Dermis microvascular lymphatic vessel endothelial cell (primary cell): Measurements from ENCODE around the gene MC3R. TPM values are rescaled to one million over a fixed set of nuclear protein-coding genes. Genes with fewer than 3 reads are reported as not detected.
A peak's percentile ranks its signal among the peaks of the same experiment; 100 is the strongest.
"Not testable (repeated sequence)": the region's sequence is repeated elsewhere in the genome, so short reads cannot be mapped to it uniquely, and the experiment has no call there.

Experiments
- DNase-seq, 2 donors: peaks; one replicate each; pipeline versions ENCODE4 v3.0.0 to v3.0.0-alpha.2; 2010; ENCODE audit warnings: low read depth in 2 of 2
- total RNA-seq: library from RNA; depleted of rRNA; stranded (reverse); fragments of >200 nt; gene quantifications from 2 replicates; pipeline ENCODE4 v1.2.1, GENCODE V29; 2014

The MC3R gene
- total RNA-seq = not detected in 2 replicates

DNA sequence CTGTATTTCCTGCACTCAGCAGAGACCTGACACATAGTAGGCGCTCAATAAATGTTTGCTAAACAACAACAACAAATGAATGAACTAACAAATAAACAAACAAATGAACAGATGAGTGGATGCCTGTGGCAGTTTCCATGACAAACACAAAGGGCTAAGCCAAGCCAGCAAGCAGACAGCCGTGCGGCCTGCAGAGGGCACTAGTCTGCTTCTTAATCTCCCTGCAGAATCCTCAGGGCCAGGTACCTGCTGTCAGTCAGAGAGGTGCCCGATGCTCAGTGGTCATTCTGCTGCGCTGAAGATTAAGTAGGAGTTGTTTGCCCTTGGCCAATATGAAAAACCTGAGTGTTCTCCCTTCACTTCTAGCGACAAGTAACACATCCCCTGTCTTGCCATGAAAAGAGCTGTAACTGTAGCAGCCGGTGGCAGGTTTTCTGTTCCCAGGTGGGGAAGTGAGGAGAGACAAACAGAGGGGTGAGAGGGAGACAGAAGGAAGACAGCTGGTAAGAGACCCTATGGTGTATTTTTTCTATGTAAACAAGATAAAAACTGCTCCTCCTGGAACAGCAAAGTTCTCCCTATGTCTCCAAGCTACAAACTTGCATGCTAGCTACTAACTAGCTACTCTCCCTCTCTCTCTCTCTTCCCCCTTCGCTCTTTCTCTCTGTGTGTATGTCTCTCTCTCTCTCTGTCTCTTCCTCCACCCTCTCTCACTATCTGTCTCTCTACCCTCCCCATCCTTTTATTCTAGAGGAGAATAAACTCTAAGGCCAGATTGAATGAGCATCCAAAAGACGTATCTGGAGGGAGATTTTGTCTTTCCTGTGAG lies at the start of gene MC3R:
TSS of gene MC3R (plus strand) at position 779 of the 829 bp plus-strand sequence. CDS start 112 bp downstream, outside the sequence.
- peak; percentile 17 to 29 for DNase-seq

- DNase-seq = peak in 1 of 2 donors; percentile 3
Observed at GRCh38 chr20:56200456-56200855, 48.1 kb upstream of the MC3R start.

DNA sequence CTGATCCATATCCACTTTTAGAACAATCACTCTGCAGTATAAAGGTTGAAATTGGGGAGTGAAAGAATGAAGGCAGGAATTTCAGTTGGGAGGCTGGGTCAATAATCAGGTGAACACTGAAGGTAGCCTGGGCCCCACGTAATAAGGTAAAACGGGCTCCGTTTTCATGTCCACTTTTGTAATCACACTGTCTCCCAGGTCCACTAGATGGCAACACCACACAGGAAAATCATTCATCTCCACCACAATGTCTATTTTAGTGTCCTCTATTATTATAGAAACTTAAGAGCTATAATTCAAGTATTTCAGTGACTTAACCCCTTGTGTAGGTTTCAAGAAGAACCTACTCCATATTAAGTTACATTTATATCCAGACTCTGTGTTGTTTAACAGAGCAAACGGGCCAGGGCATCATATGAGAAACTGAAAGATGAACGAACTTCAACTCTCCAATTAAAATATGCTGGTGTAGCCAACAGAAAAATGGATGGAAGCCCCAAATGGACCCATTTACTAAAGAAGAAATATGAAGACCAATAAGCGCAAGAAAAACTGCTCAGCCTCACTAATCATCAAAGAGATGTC lies 45.9 kb upstream of the MC3R start:
- peak in 1 of 2 donors; percentile 2 for DNase-seq

- DNase-seq = no peak
Observed at GRCh38 chr20:56204206-56204605, 44.3 kb upstream of the MC3R start.

DNA sequence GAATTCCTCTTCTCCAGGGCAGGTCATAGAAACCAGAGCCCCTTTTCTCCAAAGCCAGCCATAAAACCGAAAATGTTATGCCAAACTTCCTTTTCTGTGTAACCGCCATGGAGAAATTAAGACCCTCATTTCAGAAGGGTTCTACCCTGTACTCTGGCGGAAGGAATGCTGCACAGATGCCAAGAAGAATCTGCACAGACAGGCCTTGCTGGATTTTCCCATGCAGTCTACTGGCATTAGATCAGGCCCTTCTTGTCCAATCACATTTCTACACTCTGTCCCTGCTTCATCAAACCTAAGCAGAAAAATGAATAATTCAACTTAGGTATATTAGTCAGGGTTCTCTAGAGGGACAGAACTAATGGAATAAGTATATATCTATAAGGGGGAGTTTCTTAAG lies 43.2 kb upstream of the MC3R start:
- DNase-seq = no peak

DNA sequence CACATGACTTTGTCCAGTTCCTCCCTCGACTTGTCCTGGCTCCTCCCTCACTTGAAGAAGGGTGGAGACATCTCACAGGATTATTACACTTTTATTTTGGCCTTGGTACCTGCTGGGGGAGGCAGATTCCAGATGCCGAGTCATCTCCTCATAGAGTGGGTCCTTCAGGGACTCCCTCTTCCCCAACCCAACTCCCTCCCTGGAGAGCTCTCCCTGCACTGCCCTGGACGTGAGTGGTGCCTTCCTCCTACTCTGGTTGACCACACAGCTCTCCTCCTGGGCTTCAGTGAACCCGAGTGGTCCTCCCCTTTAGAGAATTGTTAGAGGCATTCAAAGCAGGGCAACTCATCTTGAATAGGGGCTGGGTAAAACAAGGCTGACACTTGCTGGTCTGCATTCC lies 40.9 kb upstream of the MC3R start:
- DNase-seq = no peak

GRCh38 chr20:56208121-56208520 lies 40.4 kb upstream of the MC3R start:
- DNase-seq = no peak

DNA sequence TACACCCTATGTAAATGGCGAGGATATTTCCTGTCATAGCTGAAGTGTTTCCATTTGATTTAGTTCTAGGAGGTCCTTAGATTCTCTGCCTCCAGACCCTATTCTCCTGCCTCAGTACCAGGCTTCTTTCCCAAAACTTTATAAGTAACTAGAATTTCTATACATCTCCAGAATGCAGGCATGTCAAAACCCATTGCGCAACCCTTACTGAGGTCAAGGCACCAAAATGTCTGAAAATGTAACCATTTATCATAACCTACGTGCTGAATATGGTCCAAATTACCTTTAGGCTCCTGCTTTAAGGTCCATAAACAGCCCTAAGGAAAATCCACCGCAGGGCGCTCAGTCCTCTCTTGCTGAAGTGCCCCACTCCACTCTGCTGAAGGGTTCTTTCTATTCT lies 37.5 kb upstream of the MC3R start:
- no peak for DNase-seq

DNA sequence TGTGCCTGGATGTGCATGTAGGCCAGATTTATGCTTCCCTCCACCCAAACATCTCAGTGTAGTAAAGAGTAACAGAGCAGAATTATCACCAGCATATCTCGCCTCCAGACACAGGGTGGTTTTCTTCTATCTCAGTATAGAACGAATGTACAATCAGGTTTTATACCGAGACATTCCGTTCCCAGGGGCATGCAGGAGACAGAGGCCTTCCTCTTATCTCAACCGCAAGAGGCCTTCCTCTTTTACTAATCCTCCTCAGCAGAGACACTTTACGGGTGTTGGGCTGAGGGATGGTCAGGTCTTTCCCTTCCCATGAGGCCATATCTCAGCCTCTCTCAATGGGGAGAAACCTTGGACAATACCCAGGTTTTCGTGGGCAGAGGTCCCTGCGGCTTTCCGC lies 36.4 kb upstream of the MC3R start:
- no peak for DNase-seq

- no peak for DNase-seq
Observed at GRCh38 chr20:56213321-56213720, 35.2 kb upstream of the MC3R start.

DNA sequence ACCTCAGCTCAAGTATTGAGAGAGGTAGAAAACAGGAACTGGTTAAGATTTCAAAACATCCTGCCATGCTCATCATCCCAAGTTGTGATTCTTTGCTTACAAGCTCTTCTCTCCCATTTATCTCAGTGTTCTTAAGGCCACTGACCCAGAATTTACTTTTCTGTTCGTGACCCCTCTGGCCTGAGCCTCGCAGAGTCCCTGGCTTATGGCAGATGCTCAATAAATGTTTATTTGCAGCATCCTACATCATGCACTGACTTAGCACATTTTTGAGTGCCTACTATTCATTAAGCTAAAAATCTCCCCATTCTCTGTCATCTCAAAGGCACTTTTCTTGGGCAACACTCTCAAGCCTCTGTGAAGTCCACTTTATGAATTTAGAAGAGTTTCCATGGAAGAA lies 33.4 kb upstream of the MC3R start:
- no peak for DNase-seq

DNA sequence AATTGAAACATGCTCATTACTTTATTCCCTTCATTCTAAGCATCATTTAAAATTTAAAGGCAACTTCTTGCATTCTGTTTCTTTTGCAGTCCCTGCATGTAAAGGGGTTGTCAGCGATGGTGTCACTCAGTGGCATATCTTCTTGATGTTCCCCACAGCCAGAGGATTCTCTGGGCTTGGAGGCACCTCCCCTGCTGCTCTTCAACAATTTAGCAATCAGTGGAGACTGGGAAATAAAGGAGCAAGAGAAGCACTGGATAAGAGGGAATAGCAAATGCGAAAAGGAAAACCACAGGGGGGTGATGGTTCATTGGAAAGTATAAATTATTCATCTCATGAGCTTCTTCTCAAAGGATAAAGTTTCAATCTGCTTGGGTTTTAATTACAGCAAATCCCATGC lies 30.7 kb upstream of the MC3R start:
- DNase-seq = no peak

DNA sequence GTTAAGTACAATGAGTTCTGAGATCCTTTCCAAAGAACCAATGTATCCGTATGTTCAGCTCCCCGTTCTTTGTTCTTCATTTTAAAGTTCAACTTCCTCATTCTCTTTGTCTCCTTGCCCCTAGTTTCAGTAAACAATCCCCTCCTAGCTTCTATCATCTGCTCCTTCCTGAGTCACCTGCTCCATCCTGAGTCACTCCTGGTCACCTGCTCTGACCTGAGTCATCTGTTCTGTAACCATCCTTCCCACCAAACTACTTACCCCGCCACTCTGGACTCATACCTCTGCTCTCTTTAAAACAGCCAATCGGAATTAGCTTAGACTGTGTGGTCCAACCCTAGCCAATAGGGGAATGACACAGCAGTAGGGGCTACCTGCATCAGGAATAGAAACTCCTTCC lies 27.3 kb upstream of the MC3R start:
- DNase-seq = not testable (repeated sequence)

- no peak for DNase-seq
Observed at GRCh38 chr20:56222201-56222600, 26.3 kb upstream of the MC3R start.

DNA sequence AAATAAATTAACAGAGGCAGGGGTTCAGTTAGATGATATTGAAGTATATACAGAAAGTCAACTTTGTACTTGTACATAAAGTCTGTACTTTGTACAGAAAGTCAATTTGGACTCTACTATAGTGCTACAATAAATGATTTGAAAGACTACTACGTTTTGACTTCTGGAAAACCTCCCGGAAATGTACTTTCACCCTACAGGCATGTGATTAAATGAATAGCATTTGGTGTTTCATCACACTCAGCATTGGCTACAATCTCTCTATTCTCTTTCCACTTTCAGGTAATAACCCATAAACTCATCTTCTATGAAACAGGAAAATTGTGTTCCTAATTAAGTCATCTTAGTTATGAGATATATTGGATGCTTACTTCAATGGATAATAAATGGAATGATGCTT lies 25.6 kb upstream of the MC3R start:
- no peak for DNase-seq

DNA sequence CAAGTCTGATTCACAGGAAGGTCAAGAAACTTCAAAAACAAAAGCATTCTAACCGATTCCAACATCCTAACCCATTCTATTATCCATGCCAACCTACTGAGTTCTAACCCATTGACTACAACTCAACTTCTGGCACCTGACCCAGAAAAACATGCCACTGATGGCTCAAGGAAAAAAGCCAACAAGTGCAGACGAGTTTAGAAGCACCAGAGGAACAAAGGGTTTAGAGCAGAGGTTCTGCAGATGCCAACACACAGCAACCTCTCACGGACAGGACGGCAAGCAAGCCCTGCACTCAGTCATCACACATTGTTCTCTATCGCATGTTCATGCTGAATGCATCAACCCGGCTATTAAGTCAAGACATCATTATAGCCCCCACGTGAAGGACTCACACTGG lies 25.2 kb upstream of the MC3R start:
- DNase-seq = no peak

DNA sequence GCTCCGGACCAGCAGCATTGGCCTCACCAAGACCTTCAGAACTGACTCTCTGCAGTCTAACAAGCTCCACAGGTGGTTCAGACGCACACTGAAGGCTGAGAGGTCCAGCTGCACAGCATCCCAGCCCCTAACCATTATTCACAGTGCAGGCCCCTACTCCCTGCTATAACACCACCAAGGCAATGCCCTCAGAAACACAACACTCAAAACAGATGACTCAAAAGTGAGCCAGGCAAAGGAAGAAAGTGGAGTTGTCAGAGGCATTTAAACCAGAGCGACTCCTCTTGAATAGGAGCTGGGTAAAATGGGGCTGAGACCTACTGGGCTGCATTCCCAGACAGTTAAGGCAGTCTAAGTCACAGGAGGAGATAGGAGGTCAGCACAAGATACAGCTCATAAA lies 20.5 kb upstream of the MC3R start:
- DNase-seq = no peak

DNA sequence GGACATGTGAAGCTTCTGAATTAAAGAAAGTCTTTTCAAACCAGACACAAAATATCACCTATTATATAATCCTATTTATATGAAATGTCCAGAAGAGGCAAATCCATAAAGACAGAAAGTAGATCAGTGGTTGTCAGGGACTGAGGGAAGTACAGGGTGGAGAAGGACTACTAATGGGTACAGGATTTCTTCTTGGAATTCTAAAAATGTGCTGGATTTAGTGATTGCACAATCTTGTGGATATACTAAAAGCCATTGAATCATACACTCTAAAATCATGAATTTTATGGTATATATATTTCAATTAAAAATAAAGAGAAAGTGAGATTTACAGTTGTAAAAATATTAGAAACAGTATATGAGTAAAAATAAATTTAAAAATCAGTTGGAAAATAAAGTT lies 18.7 kb upstream of the MC3R start:
- no peak for DNase-seq

- no peak for DNase-seq
Observed at GRCh38 chr20:56234110-56234509, 14.4 kb upstream of the MC3R start.

DNA sequence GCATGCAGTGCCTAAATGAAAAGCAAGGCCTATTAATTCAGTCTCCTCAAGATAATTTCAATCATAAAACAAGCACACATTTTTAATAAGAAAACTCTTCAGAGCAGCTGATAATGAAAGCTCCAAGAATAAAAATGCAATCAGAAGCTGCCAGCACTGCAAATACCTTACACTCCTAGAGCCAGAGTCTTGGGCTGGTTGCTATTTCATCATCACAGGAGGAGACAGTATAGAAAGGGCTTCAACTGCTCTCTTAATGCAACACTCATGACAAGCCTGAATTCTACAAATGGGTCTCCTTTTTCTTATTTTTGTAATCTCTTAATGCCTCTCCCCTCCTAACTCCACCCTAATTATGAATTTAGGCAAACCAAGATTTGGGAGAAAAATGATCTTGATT lies 11.2 kb upstream of the MC3R start:
- DNase-seq = no peak

GRCh38 chr20:56244259-56244658 lies 4.3 kb upstream of the MC3R start:
- no peak for DNase-seq

DNA sequence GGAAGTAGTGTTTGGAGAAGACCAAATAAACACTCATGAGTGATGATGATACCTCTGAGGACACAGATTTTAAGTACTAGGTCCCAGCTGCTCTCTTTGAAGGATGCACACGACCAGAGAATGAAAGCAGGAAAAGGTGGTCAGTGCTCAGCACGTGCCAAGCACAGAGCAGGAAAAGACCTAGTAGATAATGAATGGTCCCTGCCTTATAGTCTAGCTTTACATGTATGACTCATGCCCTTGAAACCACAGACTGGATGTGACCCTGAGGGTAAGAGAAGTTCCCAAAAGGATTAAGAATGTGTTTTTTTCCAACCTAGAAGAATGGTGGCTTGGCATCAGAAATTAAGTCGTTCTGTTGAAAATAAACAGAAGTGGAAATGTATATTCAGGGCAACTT lies 2.8 kb upstream of the MC3R start:
- DNase-seq = no peak

GRCh38 chr20:56249244-56249955 lies 868 bp downstream of the MC3R start:
- DNase-seq = peak in 1 of 2 donors; percentile 5
